ENCODE measurements around the gene APLF.
"Not testable (repeated sequence)": the region's sequence is repeated elsewhere in the genome, so short reads cannot be mapped to it uniquely, and the experiment has no call there.

The APLF gene

DNA sequence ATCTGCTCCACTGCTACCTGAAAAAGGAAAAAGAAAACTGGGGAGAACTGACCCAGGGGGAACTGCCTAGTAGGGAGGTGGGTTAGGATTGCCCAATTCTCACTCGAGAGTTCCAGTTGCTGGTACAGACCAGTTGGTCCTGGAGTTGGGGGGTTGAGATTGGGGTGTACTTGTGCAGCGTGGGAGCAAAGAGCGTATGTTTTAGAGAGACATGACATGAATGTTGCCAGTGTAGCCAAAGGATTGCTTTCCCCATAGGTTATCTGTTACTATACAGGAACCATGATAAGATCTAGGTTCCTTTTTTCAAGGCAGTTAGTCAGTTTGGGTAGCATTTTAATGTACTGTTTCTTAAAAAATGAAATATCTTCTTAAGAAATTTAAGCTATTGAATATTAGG, 68.6 kb downstream of the APLF start:
- DNase-seq (ENCODE audit: low read depth), result no peak
- in situ Hi-C loops (cut with HindIII; ENCODE audit: low sequenced_read_pairs), result no loop called here
- TF ChIP-seq CTCF (IDR thresholded peaks at IDR 0.05; ENCODE audit: low read depth, low read length, missing control alignments), result no peak
- no peak overlapping the region for H3K4me3 ChIP-seq (ENCODE audit: low read depth, low read length)

- no peak for TF ChIP-seq CTCF (IDR thresholded peaks at IDR 0.05; ENCODE audit: low read depth, low read length, missing control alignments)
- no peak for DNase-seq (ENCODE audit: low read depth)
- in situ Hi-C loops (cut with HindIII; ENCODE audit: low sequenced_read_pairs), result no loop called here
- no peak overlapping the region for H3K4me3 ChIP-seq (ENCODE audit: low read depth, low read length)
Measured at GRCh38 chr2:68537011-68537410, 69.6 kb downstream of the APLF start.

GRCh38 chr2:68537809-68538208, 70.4 kb downstream of the APLF start:
- no peak for DNase-seq (ENCODE audit: low read depth)
- H3K4me3 ChIP-seq (ENCODE audit: low read depth, low read length), result no peak overlapping the region
- no peak for TF ChIP-seq CTCF (IDR thresholded peaks at IDR 0.05; ENCODE audit: low read depth, low read length, missing control alignments)
- in situ Hi-C loops (cut with HindIII; ENCODE audit: low sequenced_read_pairs), result no loop called here

GRCh38 chr2:68544811-68545210, 77.4 kb downstream of the APLF start:
- no peak overlapping the region for H3K4me3 ChIP-seq (ENCODE audit: low read depth, low read length)
- no peak for TF ChIP-seq CTCF (IDR thresholded peaks at IDR 0.05; ENCODE audit: low read depth, low read length, missing control alignments)
- DNase-seq (ENCODE audit: low read depth), result no peak
- in situ Hi-C loops (cut with HindIII; ENCODE audit: low sequenced_read_pairs), result no loop called here

- no peak for DNase-seq (ENCODE audit: low read depth)
- in situ Hi-C loops (cut with HindIII; ENCODE audit: low sequenced_read_pairs), result no loop called here
- TF ChIP-seq CTCF (IDR thresholded peaks at IDR 0.05; ENCODE audit: low read depth, low read length, missing control alignments), result no peak
- no peak overlapping the region for H3K4me3 ChIP-seq (ENCODE audit: low read depth, low read length)
Measured at GRCh38 chr2:68548396-68548795, 81.0 kb downstream of the APLF start.

DNA sequence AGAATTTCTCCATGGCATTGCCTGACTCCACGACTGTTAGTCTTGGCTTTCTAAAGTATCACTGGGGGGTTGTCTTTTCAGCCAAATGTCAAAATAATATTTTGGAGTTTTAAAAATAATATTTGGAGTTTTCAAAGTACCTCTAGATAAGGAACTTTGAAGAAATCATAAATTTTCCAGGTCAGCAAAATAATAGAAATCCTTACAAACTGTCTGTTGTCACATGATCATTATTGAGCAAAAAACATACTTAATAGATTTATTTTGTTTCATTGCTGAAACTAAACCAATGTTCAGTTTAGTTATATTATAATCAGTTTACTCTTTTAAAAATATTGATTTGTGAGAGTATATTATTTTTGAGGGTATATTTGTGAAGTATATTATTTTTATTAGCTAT, 85.7 kb downstream of the APLF start:
- no peak overlapping the region for H3K4me3 ChIP-seq (ENCODE audit: low read depth, low read length)
- no peak for DNase-seq (ENCODE audit: low read depth)
- in situ Hi-C loops (cut with HindIII; ENCODE audit: low sequenced_read_pairs), result no loop called here
- TF ChIP-seq CTCF (IDR thresholded peaks at IDR 0.05; ENCODE audit: low read depth, low read length, missing control alignments), result no peak

- H3K4me3 ChIP-seq (ENCODE audit: low read depth, low read length); in situ Hi-C loops (cut with HindIII; ENCODE audit: low sequenced_read_pairs); DNase-seq (ENCODE audit: low read depth): not testable (repeated sequence)
Measured at GRCh38 chr2:68555425-68556206, 88.2 kb downstream of the APLF start.
